ENCODE data around the gene SRA1.

GRCh38 chr5:140607031-140607430 is 49.8 kb upstream of the SRA1 start:
- TF ChIP-seq POLR2A (IDR thresholded peaks at IDR 0.05), result no peak
- TF ChIP-seq, protein P1, sequence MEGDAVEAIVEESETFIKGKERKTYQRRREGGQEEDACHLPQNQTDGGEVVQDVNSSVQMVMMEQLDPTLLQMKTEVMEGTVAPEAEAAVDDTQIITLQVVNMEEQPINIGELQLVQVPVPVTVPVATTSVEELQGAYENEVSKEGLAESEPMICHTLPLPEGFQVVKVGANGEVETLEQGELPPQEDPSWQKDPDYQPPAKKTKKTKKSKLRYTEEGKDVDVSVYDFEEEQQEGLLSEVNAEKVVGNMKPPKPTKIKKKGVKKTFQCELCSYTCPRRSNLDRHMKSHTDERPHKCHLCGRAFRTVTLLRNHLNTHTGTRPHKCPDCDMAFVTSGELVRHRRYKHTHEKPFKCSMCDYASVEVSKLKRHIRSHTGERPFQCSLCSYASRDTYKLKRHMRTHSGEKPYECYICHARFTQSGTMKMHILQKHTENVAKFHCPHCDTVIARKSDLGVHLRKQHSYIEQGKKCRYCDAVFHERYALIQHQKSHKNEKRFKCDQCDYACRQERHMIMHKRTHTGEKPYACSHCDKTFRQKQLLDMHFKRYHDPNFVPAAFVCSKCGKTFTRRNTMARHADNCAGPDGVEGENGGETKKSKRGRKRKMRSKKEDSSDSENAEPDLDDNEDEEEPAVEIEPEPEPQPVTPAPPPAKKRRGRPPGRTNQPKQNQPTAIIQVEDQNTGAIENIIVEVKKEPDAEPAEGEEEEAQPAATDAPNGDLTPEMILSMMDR (IDR thresholded peaks at IDR 0.05), result no peak

All from heart left ventricle (tissue), 13 donors.